Fibroblast of peridontal ligament (primary cell): ENCODE measurements around the gene KLHL29.
"Not testable (repeated sequence)": the region's sequence is repeated elsewhere in the genome, so short reads cannot be mapped to it uniquely, and the experiment has no call there.

Experiments
- DNase-seq: peaks from one replicate; pipeline ENCODE4 v3.0.0-alpha.2; 2010; ENCODE audit errors: extremely low read depth

Gene KLHL29

DNA sequence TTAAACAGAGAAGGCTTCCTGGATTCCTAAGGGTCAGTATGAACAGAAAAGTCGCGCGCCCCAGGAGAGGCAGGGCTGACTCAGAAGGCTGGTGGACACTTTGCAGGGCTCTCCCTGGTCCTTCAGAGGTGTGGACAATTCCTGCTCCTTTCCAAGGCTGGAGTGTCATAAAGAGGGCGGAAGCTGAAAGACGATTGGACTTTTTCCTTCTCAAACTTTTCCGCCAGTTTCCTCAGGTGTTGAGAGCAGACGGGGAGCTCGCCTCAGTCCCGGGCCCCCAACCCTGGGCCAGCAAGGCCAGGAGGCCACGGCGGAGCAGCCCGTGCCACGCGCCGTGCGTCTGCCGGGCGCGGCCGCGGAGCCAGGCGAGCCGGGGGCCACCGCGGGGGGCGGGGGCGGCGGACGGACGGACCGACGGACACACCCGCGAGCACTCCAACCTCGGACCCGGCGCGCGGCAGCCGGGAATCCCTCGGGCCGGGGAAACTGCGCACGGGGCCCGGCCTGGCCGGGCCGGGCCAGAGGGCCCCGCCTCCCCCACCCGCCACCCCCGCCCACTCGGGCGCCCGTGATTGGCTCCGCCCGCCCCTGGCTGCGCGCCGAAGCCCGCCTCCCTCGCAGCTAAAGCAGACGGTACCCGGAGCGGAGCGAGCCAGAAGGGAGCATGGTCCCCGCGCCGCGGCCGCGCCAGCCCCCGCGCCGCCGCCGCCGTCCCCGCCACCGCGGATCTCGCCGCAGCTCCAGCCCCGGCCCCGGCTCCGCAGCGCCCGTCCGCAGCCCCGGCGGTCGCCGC lies at the start of gene KLHL29:
KLHL29 (plus strand) TSS at position 629 of the 793 bp plus-strand sequence. CDS start 177,018 bp downstream, outside the sequence.
- peak; percentile 64 for DNase-seq

DNA sequence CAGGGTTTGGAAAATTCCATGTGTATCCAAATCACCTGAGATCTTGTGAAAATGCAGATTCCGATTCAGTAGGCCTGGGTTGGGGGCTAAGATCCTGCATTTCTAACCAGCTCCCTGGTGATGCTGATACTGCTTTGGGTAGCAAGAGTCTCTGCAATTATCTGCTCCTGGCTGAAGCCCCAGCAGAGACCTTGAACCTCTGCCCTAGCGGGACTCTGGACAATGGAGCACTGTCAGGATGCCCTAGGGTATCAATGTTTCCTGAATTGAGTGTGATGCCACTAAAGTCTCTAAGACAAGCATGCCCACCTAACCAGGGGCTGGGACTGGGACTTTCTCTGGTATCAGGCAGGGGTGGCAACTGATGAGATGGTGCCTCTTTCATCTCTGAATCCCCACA lies 49.4 kb upstream of the KLHL29 start:
- no peak for DNase-seq

DNA sequence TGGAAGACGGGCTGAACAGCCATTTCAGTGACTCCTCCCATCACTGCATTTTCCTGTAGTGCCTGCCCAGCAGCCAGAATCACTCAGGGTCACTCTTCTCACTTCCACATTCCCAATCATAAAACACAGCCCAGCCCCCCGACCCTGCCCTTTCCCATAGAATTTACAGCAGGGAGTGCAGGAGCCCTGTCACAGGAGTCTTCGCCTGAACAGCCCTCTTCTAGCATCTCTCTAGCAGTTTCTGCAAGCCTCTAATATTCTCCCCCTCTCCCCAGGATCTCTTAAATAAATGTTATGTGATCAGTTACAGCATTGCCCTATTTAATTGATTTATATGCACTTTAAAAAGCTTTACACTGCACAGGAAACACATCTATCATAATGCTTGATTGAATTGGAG lies 42.9 kb upstream of the KLHL29 start:
- no peak for DNase-seq

DNA sequence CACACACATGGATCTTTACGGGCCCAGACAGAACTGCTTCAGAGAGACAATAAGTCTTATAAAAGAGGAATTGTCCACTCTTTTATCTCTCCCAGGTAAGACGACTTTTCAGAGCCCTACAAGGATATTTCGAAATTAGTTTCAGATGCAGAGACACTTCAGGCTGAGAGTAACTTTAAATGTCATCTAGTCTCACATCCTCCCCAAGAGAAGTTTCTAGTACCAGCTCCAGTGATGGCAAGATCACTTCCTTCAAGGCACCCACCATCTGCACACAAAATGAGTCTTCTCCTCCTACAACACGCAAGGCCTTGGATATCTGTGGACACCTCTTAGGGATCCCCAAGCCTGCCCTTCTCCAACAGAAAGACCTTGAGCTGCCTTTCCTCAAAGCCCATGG lies 39.0 kb upstream of the KLHL29 start:
- DNase-seq, result no peak

DNA sequence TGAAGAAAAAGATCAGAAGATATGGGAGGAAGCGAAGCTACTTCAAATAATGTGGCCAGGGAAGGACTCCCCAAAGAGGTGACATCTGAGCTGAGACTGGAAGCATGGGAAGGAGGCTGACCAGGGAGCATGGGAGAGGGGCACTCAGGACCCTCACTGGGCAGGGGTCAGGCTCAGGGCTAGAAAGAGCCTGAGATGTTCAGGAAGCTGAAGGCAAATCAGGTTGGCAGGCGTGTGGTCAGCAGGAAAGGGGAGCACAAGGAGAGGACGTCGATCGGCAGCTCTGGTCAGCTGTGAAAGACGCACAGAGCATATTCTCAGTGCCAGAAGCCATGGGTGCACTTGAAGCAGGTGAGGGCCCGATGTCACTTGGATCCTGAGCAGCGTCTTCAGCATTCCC lies 38.2 kb upstream of the KLHL29 start:
- DNase-seq, result no peak

DNA sequence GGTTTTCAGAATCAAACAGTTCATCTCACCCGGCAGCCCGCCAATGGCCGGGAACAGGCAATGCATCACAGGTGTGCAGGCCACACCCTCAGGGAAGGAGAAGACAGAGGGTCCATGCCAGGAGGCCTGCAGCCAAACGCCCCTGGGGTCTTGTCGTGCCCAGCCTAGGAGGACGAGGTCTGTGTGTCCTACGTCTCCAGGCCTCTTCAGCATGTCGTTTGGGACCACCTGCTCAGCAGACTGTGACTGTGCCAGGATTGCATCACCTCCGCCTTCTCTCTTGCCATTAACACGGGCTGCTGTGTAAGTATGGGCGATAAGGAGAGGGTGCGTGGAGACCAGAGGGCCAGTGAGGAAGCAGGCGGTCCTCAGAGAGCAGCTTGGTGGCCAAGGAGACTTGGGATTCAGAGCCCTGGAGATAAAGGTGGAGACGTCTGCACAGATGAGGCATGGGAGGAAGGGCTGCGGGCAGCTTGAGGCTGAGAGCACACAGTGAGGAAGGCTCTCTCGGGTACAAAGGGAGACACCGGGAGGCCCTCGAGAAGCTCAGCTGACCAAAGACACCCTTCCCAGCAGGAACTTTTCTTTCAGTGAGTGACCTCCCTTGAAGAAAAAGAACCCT lies 37.4 kb upstream of the KLHL29 start:
- no peak for DNase-seq

DNA sequence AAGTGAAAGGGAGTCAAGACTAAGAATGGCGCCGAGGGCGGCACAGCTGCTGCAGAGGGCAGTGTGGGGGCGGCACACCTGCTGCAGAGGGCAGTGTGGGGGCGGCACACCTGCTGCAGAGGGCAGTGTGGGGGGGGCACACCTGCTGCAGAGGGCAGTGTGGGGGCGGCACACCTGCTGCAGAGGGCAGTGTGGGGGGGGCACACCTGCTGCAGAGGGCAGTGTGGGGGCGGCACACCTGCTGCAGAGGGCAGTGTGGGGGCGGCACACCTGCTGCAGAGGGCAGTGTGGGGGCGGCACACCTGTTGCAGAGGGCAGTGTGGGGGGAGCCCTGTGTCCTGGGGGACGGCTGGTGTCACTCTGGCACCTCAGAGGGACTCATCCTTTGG lies 36.9 kb upstream of the KLHL29 start:
- not testable (repeated sequence) for DNase-seq

DNA sequence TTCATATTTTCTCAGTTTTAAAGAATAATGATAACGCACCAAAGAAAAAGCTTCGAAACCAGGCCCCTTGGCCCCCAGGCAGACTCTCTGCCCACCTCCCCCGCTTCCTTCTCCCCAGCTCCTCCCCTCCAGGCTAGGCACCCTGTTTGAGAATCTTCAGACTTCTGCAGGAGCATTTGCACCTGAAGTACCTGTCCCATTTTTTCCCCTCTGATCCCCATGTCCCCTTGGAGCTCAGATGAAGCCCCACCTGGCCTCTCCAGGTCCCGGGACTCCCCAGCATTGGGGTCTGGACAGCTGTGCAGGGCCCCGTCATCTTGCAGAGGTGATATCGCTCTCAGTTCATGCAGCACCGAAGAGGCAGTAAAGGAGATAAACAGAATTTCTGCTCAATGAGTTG lies 35.5 kb upstream of the KLHL29 start:
- DNase-seq, result no peak

DNA sequence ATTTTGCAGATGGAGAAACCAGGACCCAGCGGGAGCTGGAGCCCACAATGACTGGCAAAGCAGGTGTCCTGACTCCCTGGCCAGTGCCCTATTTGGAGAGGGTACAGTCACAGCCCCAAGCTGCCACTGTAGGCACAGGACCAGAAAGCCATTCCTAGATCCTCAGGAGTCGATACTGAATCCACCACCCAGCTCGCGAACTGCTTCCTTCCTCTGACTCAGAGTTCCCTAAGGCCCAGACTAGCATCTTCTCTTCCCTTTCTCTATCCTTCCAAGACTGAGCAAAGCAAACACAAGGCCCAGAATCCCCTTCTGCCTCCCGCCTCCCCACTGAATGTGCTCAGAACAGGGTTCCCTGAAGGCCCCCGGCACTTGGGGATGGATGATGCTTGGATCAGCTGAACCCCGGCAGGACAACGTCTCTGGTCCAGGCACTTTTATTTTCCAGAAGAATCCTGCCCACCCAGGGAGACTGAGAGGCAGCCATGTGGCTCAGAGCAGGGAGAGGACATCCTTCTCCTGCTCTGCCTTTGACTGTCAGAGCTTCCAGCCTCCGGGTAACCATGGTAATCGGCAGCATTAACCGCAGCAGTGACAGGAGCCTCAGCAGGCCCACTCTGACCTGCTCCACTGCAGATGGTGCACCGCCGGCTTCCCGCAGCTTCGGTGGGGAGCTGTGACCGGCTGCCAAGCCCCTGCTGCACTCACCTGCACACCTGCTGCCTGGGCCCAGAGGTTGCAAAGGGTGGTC lies 34.8 kb upstream of the KLHL29 start:
- no peak for DNase-seq

DNA sequence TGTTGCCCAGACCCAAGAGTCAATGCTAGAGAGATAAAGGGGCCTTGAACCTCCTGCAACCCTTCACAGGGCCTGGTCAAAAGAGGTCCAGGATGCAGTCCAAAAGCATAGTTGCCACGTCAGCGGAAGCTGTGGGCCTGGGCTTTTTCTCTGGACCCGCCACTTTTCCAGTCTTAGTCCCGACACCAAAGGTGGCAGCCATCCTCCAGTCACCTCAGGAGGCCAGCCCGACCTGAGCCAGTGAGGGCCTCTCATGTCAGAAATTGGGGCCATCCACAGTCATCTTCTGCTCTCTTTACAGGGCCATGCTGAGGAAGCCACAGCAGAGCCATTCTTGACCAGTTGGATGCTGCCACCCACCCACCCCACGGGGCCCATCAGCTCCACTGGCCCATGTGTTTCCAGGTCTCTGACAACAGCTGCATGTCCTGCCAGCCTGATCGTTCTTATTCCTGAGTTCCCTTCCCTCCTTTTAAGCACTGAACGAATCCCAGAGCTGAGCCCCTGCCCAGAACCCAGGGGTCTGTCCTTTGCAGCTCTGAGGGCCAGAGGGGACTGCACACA lies 34.1 kb upstream of the KLHL29 start:
- DNase-seq, result no peak

DNA sequence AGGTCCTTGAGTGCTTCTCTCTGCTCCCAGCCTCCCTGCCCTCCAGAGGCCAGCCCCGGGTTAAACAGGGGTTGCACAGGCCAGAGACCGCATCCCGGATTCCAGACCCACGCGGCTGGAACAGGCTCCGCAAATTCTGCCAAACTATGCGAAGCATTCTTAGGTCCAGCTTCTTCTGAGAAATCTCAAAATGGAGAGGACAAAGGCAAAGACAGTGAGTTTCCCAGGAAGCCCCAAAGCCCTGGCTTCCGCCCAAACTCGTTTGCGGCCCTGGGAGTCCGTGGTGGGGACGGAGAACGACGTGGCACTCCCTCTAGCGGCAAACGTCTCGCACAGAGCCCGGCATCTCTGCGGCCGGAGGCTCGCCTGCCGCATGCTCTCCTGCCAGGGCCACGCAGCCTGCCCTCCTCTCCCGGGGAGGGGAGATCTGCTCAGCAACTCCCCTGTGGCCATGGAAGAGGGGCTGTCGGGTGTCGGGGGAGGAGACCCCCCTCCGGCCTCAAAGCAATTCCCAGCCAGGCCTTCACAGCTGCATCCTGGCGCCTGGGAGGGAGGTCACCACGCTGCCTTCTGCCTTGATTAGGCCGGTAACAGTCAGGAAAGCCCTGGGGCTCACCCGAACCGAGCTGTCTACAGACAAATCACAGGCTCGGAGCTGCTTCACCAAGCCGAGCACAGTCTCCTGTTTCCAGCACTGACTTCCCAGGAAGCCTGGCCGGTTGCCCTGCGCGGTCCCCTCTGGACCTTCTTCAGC lies 33.4 kb upstream of the KLHL29 start:
- DNase-seq, result peak; percentile 78

DNA sequence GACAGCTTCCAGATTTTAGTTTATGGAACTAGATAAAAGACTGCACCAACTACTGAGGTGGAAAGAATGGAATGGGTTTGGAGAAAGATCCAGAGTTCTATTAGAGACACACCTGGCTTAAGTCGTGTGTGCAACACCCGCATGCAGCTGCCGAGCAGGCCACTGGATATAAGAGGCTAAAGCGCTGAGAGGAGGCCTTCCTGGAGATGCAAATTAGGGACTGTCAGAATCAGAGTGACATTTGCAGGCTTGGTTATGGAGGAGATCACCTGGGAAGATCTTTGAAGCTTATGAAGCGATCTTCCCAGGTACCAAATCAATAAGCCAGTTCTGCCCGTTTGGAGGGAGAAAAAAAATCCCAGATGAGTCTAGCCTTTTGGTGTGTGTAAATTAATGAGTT lies 30.4 kb upstream of the KLHL29 start:
- DNase-seq, result no peak

DNA sequence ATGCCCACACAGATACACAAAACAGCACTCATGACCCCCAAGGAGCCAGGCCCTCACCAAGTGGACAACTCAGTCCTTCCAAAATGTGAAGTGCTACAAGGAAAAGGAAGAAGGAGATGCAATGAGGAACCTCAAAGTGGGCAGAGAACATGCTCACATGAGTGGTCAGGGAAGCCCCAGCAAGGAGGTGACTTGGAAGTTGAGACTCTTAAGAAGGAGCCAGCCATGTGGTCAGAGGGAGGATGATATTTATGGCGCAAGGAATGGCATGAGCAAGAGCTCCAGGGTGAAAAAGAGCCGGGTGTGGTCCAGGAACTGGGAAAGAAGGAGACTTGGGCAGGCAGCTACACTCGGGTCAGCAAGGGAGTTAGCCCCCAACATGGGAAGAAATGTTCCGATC lies 30.0 kb upstream of the KLHL29 start:
- DNase-seq, result no peak

DNA sequence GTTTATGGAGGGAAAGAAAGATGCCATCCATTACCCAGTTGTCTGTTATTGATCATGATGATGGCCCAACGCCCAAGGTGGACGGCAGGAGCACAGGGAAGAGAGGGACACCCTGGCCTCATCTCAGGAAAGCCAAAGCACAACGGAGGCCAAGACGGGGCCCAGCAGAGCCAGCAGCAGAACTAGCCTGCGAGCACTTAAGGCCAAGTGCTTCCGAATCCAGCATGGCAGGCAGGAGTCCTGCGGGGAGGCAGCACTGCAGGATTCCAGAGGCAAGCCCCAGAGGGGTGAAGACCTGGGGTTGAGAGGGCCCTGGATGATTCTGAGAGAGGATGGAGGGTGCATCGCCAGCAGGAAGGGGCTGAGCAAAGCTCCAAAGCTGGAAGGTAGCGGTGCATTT lies 28.3 kb upstream of the KLHL29 start:
- no peak for DNase-seq

DNA sequence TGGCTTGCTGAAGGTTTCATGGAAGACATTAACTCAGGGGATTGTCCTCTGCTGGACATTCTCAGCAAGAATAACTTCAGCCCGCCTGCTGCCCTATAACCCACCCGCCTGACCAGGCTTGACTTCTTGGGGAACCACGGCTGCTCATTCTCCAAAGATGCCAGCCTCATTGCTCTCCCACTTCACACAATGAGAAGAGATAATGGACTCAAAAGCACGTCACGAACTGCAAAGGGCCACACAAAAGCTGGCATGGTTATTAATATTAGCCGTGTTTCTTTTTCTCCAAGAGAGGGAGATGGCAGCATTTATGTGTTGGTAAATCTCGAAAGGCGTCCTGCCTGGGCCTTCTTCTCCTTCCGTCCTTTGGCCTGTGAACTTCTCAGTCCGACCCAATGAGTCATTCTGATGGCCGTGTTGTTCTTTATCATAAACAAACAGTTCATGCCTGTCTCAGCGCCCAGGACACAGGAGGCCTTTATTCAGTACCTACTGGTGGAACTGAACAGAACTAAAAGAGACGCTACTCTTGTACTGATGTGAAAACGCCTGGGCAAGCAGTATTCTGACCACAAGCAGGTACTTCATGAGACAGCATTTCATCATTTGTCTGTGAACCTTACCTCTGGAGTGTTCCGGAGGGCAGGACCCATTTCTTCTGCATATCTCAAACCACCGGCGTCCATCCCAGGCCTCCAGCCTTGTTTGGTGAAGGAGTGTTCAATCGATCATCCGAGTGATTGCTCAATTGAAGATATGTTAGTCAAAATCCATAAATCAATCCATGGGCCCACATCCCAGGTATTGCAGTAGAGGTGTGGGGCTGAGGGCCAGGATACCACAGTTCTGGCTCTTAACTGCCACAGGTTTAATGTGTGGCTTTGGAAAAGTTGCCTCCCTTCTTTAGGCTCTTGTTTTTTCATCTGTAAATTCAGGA lies 25.1 kb upstream of the KLHL29 start:
- DNase-seq, result no peak

DNA sequence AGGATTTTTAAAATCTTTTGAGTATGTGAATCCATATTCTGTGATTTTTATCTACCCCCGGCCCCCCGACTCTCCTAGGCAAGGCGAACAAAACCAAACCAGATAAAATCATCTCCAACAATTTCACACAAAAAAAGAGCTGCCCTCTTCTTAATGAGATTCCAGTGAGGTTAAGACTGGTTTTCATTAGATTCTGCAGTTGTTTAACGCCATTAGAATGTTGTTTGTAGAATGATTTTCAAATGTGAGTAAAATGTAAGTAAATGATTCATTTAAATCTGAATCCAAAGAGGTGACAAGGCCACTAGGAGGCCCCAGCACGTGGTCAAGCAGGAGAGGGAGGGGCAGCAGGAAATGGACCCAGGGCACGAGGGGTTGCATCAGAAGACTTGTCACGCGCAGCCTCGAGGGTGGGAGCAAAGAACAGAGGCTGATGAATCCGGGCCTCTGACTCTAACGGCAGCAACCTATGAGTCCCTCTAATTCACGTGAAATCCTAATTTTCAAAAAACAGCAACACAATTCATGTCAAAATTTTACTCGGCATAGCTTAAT lies 24.3 kb upstream of the KLHL29 start:
- DNase-seq, result no peak

DNA sequence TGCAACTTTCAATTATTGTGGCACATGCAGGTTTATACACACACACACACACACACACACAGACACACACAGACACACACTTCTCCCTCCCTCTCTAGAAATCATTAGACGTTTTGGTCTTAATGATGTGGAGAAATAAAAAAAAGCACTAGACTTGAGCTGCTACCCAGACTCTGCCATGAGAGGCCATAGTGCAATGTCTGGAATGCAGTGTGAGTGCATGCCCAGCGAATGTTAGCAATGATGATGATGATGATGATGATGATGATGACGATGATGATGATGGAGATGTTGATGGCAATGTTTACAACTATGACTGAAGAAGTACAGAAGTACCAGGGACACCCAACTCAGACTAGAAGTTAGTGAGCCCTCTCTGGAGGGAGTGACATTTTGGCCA lies 23.8 kb upstream of the KLHL29 start:
- no peak for DNase-seq

DNA sequence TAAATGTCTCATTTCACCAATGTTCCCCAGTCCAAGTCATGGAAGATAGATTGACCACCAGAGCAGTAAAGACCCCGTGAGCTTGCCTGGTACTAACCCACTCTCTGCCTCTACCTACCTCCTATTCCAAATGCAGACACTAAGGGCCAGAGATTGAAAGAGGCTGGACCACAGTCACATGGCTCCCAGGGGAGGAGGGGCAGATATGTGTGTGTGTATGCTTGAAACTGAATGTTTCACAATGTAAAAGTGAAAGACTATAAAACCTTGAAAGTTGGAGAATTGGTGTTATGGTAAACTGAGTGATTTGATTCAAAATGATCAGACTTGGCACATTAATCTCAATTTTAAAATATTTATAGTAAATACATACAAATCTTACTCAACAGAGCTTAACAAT lies 21.7 kb upstream of the KLHL29 start:
- no peak for DNase-seq

DNA sequence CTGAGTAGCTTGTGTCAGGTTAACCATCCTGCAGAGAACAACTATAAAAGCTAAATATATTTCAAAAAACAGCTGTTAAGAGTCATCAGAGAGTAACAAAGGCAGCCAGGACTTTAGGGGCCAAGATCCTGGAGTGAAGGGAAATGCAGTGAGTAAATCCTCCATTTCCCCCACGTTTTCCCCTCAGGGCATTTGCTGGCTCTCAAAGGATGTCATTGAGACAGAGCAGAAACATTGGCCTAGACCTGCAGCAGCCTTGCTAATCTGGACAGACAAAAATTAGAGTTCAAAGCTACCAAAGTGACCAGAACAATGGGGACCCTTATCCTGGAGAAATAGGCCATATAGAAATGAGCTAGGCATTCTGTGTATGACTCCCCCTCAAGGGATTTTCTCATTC lies 21.1 kb upstream of the KLHL29 start:
- DNase-seq, result no peak

DNA sequence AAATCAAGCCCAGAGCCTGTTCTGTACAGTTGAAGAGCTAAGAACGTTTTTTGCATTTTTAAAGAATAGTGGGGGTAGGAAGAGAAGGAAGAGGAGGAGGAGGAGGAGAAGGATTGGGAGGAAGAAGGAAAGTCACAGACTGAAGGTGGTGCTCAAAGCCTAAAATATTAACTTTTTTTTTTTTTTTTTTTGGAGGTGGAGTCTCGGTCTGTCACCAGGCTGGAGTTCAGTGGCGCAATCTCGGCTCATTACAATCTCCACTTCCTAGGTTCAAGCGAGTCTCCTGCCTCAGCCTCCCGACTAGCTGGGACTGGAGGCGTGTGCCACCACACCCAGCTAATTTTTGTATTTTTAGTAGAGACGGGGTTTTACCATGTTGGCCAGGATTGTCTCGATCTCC lies 18.3 kb upstream of the KLHL29 start:
- no peak for DNase-seq
